ENCODE results near the gene GZF1. TPM values are rescaled to one million over a fixed set of nuclear protein-coding genes. Genes with fewer than 3 reads are reported as not detected.
"Not testable (repeated sequence)": the region's sequence is repeated elsewhere in the genome, so short reads cannot be mapped to it uniquely, and the experiment has no call there.

Gene GZF1
- polyA plus RNA-seq, 3 donors, result 16.3 to 17.4 (median 16.8) TPM

GRCh38 chr20:23344336-23344735, 17.6 kb upstream of the GZF1 start:
- DNase-seq (ENCODE audit: low read depth in 3 of 3, low spot score in 2 of 3), result no peak

DNA sequence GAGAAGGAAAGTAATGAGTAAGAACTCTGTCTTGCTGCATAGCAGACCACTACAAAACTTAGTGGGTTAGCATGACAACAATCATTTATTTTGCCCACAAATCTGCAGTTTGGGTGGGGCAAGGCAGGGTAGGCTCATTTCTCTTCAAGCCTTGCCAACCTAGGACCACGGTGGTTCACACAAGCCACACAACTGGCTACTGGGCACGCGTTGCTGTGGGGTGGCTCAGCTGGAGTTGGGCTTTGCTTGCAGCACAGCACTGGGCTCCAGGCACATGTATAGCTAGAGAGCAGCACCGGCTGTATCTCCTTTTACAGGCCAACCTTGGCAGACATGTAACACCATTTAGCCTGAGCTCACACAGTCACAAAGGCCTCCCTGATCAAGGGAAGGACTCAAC, 16.0 kb upstream of the GZF1 start:
- no peak for DNase-seq (ENCODE audit: low read depth in 3 of 3, low spot score in 2 of 3)

GRCh38 chr20:23347791-23348190, 14.2 kb upstream of the GZF1 start:
- no peak for DNase-seq (ENCODE audit: low read depth in 3 of 3, low spot score in 2 of 3)

- DNase-seq (ENCODE audit: low read depth in 3 of 3, low spot score in 2 of 3), result not testable (repeated sequence)
Observed at GRCh38 chr20:23348510-23348909, 13.5 kb upstream of the GZF1 start.

DNA sequence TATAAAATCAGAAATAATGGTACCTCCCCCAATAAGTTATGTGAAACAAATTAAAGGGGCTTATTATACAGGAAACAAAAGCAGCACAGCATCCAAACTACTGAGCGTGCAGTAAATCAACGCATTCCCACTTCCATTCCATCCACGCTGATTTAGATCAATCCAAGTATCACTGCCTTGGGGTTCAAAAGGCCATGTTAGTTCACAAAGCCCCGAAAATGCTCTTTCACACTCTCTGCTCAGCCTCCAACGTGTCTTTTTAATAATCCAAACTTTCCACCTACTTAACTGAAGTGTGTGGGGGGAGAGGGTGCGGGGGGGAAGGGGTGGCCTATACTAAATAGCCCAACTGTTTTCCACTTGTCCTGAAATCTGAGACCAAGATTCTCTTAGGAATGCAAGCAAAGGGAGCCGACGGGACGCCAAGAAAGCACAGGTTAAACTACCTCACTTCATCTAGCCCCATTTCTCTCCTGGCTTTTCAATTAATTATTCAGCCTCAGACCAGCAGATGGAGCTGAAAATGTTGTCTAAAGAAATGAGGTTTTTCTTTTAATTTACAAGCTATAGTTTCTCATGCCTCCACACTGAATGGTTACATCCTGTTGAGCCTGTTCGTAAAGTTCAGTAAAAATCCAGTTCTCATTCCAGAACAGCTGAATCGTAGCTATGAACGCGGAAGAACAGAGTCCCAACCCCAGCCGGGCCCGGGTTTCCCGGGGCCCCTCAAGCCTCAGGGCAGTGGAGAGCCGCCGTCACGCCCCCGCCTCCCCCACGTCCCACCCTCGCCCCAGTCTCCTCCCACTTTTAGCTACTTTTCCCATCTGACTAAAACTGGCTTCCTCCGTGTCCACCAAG, 12.4 kb upstream of the GZF1 start:
- peak in 1 of 3 donors; percentile 73 for DNase-seq (ENCODE audit: low read depth in 3 of 3, low spot score in 2 of 3)

- DNase-seq (ENCODE audit: low read depth in 3 of 3, low spot score in 2 of 3), result peak; percentile 96
Observed at GRCh38 chr20:23350196-23350903, 11.6 kb upstream of the GZF1 start, which contains the start of gene NXT1. Gene NXT1, plus strand, starts transcription at chr20:23350791. Its CDS starts 3,251 bp downstream, at chr20:23354042.

DNA sequence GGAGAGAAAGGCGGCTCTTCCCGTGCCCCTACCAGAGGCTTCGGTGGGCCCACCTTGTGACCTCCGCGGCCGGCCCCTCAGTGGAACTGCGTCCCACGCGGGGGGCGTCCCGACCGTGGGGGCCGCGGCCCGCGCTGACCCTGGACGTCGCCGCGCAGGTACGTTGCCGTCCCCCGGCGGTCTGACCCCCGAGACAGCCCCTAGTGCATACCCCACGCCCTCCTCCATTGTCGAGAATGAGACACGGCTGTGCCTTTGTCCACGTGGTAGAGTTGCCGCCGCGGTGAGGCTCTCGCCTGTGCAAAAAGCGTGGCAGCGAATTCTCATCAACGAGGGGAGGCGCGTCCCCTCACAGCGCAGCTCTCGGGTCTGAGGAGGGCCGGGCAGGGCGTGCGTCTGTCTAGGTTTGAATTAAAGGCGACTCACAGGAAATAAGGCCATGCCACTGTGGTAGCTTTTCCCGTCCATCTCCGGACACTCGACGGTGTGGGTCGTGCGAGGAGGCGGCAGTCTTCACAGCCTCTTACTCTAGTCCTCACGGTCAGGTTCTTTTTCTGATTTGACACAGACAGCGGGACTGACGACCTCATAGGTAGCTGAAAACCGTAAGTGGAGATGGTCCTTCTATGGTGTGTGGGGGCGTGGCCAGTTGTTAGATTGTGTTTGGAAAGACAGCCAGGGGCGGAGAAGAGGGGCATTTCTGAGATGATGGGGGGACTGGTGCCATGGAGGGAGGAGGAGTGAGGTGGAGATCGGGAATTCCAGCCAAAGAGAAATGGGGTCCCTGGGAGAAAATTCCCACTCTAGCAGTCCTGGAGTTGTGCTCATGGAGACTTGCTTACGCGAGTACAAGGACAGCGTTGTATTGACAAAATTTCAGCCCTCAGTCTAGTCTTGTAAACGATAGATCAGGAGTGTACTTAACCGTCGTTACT, 10.8 kb upstream of the GZF1 start:
- no peak for DNase-seq (ENCODE audit: low read depth in 3 of 3, low spot score in 2 of 3)

- no peak for DNase-seq (ENCODE audit: low read depth in 3 of 3, low spot score in 2 of 3)
Observed at GRCh38 chr20:23356203-23356602, 5.8 kb upstream of the GZF1 start.

DNA sequence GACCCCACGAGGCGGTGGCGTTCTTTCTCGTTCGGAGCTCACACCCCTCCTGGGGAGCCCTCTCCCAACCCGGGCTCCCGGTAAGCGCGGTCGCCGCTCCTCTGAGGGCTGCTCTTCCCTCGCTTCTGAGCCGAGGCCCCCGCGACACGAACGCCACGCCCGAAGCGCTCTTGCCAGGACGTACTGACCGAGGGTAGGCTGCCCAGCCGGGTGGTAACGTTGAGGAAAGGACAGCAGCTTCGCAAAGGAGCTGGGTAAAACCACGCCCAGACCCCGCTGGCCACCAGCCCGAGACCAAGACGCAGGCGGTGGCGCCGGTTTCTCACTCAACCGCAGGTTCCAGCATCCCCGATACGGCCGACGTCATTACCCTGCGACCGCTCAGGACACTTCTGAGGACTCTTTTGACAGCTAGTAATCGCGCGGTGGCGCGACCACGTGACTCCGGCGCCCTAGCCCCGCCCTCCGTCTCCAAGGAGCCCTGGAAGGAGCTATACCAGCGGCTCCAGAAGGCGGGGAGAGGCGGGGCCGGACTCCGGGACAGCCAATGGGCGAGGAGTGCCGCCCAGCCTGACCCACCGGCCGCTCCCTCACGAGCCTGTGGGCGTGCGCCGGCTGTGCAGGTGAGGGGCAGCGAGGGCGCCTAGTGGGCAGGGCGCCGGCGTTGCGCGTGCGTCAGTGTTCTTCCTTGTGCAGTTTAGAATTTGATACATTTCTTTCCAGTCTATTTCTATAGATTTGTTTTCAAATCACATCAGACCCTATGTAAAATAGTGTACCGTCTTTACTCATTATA, 4.0 kb upstream of the GZF1 start:
- peak; percentile 98 for DNase-seq (ENCODE audit: low read depth in 3 of 3, low spot score in 2 of 3)

DNA sequence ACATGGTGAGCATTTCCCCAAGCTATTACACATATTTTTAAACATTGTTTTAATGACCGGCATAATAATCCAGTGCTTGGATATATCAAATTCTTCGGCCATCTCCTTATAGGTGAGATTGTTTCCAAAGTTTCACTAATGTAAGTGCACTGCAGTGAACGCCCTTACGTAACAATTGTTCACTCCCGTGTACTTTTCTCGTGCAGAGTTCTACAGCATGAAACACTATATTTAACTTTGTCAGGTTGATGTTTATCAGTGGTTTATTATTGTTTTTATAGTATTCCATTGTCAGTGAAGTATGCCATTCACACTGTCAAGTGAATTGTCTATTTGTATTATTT, 3.4 kb upstream of the GZF1 start:
- DNase-seq (ENCODE audit: low read depth in 3 of 3, low spot score in 2 of 3), result no peak

DNA sequence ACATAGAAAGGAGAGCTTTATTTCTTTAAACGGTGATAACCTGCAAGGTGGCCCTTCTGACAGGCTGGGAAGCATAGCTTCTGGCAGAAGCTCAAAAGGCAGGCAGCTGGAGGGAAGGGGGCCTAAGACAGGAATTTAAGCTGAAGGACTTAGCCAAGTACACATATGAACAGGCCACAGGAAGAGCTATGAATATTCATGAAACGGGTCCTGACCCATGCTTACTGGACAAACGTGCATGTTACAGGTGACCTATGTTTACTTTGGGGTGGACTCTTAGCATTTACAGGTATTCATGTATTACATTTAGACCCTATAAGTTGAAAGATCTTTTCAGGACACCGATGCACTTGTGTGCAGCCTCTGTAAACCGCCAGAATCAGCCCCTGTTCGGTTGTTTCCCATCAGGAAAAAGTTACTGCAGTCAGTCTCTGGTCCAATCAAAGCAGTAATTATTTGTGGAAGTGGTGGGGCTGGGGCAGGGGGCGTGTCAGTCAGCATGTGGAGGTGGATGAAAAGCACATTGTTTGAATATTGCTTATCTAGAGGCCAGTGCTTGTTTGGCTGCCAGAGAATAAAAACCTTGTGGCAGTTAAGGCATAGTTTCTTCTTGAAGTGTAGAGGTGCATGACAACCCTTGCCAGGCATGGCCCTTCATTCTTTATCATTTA, 2.9 kb upstream of the GZF1 start:
- no peak for DNase-seq (ENCODE audit: low read depth in 3 of 3, low spot score in 2 of 3)

DNA sequence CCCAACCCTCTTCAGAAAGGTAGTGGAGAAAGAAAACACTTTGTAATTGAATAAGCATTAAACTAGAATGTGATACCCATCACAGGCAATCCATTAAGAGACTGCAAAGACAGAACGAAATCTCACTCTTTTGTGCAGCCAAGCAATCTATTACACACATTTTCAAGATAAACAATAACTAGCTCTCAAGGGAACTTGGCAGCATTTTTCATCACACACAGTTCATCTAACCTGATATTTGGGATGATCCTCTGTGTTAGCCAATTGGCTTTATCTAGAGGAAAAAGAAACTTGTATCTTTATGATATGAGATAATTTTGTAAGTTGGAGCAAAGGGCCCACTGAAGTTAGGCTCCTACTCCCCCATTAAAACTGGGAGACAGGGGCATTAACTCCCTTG, 1.5 kb upstream of the GZF1 start:
- no peak for DNase-seq (ENCODE audit: low read depth in 3 of 3, low spot score in 2 of 3)

DNA sequence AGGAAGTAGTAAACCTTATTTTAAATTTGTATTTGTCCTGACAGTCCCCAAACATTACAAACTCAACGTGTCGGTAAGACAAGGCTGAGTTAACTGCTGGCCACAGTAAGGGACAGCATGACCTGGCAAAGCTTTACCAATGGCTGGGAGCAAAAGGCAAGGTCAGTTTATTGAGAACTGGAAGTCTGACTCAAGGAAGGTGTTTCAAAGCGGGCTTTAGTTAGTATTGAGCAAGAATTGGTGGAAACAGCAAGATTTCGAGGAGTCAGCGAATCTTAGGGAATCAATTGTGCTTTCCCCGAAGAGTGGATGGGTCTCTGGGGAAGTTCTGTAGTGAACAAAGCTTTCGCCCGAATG, 885 bp upstream of the GZF1 start:
- peak in 1 of 3 donors; percentile 8 for DNase-seq (ENCODE audit: low read depth in 3 of 3, low spot score in 2 of 3)

DNA sequence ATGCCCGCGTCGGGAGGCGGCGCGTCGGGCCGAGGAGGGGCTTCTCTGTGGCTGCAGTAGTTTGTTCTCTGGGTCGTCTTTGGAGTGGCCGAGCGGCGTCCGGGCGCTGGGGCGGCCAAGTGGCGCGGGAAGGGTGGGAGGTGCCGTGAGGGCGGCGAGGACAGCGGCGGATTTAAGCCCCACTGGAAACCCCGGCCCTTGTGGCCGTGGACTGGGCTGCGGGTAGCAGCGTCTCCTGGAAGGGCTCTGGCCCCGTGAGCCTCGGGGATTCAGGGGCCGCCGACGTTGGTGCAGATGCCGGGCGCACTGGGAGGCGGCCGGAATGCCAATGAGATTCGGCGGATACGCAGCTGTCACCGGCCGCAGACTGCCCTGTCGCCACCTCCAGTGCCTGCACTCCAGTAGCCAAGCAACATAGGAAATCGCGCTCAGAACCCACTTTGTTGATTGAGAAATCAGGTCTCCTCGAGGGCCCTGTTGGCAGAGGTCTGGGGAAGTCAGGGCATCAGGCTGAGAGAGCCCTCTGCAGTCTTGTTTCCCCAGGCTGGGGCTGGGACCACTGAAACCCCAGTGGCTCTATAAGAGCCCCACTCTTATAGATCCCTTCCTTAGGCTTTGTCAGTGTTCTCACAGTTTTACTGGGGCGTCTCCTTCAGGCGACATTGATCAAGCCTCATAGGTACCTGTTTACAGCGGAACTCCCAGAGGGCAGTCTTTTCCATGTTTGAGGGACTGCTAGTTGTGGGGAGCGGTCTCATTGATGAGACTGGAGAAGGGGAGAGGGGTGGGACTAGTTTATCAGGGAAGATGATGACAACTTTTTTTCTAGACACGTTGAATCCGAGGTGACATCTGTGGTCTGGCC, 642 bp downstream of the GZF1 start:
- DNase-seq (ENCODE audit: low read depth in 3 of 3, low spot score in 2 of 3), result peak in 1 of 3 donors; percentile 21

DNA sequence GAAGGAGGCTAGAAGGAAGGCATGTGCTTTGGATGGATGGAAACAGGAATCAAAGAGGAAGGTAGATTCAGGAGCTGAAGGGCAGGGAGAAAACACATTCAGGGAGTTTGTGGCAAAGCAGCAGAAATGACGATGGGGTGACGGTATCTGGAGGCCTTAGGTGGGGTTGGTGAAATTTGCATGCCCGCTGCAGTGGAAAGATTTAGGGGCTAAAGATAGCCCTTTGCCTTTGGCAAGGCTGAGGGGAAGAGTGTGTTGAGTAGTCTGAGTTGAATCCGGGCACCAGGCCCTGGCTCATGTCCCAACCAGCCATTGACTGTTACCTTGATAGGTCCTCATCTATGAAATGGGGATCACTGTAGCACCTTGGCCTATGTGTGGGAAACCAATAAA, 1.3 kb downstream of the GZF1 start:
- no peak for DNase-seq (ENCODE audit: low read depth in 3 of 3, low spot score in 2 of 3)

- no peak for DNase-seq (ENCODE audit: low read depth in 3 of 3, low spot score in 2 of 3)
Observed at GRCh38 chr20:23365390-23366165, 3.6 kb downstream of the GZF1 start.

- DNase-seq (ENCODE audit: low read depth in 3 of 3, low spot score in 2 of 3), result no peak
Observed at GRCh38 chr20:23366384-23366783, 4.4 kb downstream of the GZF1 start.

GRCh38 chr20:23367770-23368169, 5.8 kb downstream of the GZF1 start:
- no peak for DNase-seq (ENCODE audit: low read depth in 3 of 3, low spot score in 2 of 3)

Measured in right renal cortex interstitium (tissue), 3 donors.